GM21825 (cell line): ENCODE data around the gene MPRIP.

Experiments
- ATAC-seq: cut with Tn5 transposase; IDR thresholded peaks from one replicate; pipeline ENCODE4 v1.9.1; 2021; ENCODE audit warnings: mild to moderate bottlenecking, moderate library complexity; ENCODE audit not compliant: unreplicated experiment

Gene MPRIP

DNA sequence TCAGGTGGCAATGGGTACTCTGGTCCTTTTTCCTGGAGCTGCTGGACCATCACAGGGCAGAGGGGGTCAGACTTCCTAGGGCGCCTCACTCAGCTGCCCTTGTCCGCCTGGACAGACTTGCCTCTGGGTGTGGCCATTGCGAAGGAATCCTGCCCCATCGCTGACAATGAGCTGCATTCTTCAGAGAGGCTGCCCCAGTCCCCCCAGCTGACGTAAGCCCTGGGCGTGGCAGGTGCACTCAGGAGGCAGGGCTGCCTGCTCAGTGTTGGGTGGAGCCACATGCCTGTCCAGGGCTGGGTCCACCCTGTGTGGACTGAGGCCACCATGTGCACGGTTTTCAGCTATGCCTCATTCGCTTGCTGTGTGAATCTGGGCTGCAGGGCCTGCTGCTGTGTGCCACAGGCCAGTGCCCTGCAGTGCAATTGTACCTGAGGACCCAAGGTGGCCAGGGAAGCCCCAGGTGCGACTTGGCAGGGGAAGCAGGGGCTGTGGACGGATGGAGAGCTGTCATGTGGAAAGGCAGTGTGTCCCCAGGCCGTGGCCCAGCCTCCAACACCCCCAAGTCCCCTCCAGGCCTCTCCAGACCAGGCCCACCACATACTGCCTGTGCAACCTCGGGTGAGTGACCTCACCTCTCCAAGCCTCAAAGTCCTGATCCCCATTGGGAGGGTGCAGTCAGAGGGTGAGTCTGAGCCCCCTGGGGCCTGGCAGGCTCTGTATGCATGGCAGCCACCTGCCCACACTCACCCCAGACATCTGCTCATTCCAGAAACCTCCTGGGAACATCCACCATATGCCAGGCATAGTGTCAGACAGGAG is 14.0 kb upstream of the MPRIP start:
- ATAC-seq: no peak

DNA sequence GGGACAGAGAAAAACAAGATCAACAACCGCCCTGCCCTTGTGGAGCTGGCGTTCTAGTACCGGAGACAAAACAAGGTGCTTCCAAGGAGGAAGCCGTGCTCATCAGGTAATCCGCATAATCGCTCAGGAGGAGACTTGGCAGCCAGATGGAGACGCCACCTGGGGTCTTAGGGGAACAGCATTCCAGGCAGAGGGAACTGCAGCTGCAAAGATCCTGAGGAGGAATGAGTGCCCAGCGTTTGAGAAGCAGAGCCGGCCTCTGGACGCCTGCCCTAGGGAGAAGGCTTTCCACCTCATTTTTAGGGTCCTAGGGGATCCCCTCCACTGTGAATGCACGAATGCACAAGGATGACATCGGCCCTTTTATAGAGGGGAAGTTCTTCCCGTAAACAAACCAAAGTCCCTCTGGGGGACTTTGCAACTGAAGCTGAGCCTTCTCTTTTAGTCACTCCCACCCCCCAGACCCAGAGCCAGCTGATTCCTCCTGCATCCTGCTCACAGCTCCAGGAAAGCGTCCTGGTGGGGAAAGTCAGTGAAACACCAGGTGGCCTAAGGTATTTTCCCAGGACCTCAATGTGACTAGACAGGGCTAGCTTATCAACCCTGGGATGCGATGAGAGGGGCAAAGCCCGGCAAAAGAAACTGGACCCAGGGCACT is 13.2 kb upstream of the MPRIP start:
- ATAC-seq: no peak

DNA sequence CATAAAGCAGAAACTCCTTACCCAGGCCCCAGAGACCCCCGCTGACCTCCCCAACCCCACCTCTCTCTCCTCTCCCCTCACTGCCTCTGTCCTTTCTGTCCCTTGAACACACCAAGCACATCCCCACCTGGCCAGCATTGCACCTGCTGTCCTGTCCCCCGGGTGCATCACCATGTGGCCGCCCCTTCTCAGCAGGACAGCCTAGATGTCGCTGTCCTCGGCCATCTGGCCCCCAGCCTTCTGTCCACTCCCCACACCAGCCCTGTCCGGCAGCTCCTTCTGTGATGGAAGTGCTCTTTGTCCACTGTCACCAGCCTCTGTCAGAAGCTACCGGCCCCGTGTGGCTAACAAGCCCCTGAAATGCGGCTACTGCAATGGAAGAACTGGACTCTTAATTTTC is 12.3 kb upstream of the MPRIP start:
- no peak for ATAC-seq

DNA sequence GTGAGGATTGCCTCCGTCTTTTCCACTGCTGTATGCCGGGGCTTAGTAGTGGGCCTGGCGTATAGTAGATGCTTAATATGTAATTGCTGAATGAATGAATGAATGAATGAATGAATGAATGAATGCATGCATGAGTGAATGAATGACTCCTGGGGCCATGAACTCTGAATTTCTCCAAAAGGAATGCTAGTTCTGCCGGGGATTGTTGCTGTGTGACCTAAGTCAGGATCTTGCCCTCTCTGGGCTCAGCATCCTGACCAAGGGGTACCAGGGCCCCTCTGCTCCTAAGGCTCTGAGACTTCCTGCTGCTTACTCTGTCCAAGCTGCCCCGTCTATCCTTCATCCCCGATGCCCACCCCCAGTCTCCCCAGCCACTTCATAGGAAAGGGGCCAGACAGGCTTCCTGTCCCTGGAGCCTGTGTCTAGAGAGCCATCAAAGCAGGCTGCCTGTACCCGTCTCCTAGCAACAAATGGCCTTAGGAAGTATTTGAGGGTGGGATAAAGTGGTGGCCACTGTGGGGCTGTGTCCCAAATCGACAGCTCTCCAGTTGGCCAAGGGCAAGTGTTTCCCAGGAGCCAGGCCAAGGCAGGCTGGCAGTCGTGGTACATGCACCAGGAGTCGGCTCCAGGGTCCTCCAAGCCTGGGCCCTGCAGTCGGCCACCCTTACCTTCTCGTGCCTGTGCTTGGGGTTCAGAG is 11.6 kb upstream of the MPRIP start:
- ATAC-seq: no peak

DNA sequence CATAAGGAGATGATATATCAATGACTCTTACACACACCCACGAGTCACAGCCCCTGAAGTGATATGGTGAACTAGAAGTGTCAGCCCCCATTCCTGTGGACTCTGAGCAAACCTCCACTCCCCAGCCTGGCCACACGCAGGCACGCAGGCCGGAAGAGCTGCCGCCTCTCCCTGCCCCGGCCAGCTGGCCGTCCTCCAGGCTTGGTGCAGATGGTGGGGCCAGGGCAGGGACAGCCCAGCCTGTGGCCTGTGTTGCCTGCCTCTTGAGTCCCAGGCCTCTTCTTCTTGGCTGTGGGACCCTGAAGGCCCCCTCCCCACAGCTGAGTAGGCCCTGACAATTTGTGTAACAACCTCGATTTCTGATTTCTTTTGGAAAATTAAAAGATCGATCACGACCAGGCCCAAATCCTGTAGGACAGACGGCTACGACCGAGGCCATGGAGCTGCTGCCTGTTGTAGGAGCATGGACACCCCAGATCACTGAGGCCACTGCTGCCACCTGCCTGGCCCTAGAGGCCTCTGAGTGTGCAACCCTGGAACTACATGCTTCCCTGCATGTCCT is 10.0 kb upstream of the MPRIP start:
- no peak for ATAC-seq

DNA sequence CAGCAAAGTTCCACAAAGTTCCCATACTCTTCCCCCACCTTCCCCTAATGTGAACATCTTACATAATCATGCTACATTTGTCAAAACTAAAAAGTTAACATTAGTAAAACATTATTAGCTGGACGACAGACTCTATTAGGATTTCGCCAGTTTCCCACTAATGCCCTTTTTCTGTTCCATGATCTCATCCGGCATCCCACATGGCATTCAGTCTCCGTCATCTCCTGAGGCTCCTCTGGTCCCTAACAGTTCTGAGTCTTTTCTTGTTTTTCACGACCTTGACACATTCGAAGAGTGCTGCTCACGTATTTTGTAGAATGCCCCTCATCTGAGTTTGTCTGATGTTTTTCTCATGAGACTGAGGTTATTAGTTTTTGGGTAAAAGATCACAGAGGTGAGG is 8.8 kb upstream of the MPRIP start:
- no peak for ATAC-seq

DNA sequence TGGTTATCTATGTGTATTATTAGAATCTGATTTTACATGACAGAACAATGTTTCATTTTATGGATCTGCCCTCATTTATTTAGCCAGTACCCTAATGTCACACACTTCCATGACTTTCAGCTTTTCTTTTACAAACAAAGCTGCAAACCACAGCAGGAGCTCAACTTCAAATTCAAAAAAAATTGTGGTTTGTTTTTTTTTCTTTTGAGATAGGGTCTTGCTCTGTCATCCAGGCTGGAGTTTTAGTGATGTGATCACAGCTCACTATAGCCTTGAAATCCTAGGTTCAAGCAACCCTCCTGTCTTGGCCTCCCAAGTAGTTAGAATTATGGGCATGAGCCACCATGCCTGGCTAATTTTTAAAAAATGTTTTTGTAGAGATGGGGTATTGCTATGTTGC is 8.2 kb upstream of the MPRIP start:
- ATAC-seq: no peak

DNA sequence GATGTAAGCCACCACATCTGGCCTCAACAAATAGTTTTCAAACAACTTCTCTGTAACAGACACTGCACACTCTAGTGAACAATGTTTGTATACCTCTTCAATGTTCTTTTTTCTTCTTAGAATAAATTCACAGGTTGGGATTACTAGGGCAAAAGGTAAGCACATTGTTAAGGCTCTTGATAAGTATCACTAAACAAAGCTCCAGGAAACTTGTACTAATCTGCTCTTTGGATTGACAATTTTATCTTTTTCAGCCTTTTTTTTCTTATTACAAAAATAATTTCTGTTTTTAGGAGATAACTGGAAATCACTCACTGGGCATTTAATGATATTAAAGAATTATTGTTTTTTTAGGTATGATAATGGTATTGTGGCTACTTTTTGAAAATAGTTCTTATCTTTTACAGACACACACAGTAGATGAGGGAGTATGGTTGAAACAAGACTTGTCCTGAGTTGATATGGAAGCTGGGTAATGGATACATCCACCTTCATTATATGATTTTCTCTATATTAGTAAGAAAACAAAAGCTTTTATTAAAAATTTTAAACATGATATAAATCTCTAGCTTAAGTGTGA is 7.7 kb upstream of the MPRIP start:
- ATAC-seq: no peak

DNA sequence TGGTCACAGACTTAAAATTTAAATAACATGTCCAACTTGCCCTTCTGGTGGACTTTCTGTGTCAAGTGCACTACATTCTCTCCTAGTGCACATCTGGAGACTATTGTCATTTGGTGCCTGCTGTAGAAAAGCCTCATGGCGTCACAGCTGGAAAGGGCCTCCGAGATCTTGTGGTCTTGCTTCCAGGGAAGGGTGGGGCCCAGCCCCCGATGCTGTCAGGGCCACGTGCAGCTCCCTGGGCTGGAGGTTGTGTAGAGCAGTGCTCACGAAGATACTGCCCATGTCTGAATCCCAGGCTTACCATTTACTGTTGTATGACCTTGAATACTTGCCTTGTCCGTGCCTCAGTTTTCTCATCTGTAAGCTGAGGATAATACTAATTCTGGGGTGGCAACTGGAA is 6.8 kb upstream of the MPRIP start:
- no peak for ATAC-seq

DNA sequence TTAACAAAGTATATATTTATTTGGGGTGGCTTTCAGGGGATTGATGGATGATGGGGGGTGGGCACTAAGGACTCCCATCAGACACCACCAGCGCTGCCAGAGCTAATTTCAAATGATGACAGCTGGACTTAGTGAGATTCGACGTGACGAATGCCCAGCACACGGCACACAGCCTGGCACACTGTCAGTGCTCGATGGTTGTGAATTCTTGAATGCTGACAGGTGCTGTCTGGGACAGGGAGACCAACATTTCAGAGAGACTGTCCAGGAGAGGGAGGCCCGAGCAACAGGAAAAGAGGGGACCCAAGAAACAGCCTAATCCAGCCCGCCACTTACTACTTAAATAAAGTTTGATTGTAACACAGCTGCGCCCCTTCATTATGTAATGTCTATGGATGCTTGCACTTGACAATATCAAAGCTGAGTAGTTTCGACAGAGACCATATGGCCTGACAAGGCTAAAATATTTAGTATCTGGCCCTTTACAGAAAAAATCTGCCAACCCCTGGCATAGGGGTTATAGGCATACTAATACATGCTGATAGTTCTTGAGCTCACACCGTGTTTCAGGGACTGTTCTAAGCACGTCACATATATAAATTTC is 6.2 kb upstream of the MPRIP start:
- ATAC-seq: no peak

DNA sequence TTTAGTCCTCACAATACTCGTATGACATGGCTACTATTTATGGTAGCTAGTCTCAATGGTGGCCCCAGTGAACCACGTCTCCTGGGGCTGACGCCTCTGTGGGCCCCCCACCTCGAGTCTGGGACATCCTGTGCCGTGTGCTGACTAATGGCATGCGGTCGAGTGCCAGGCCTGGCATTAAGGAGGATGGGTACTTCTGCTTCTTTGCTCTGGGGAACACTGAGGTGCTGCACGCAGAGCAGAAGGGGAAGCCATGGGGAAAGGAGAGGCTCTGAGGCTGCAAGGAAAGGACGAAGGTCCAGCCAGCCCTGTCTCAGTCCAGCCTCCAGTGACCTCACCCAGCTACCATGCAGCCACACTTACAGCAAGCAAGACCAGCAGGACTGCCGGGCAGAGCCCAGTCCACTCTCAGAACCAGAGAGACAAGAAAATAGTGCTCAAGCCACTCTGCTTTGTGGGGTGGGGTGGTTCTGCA is 5.7 kb upstream of the MPRIP start:
- no peak for ATAC-seq

DNA sequence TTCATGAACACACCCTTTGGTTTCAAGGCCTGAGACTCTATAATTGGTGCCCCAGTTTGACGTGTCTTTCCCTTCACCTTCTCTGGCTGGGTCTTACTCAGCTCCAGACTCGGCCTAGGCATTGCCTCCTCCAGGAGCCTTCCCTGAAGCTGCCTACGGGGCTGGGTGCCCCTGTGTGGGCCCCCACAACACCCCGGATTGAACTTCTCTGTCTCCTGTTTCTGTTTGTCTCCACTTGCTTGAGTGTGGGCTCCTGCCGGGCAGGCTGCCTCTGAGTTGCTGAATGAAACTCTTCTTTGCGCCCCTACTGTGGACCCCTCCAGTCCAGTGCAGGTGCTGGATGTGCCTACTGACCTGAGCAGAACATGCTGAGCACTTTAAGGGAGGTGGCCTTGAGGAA is 2.3 kb upstream of the MPRIP start:
- ATAC-seq: no peak

DNA sequence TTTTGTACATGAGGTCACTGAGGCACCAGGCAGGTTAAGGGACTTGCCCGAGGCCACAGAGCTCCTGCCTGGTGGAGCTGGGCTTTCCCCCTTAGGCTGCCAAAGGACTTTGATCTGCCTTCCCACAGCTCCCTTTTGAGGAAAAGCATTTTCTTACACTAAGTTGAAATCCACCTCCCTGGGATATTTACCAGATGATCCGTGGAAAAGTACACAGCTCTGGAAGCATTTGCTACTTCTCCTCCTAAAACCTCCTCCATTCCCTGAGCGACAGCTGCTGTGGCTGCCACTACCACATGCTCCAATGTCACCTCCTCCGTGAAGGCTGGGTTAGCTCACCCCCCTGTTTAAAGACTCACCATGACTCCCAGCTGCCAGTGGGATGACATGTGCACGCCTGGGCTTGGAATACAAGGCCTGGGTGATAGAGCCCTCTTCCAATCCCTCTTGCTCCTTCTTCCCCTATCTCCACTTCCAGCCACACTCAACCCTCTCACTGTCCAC is 1.2 kb upstream of the MPRIP start:
- ATAC-seq: no peak

DNA sequence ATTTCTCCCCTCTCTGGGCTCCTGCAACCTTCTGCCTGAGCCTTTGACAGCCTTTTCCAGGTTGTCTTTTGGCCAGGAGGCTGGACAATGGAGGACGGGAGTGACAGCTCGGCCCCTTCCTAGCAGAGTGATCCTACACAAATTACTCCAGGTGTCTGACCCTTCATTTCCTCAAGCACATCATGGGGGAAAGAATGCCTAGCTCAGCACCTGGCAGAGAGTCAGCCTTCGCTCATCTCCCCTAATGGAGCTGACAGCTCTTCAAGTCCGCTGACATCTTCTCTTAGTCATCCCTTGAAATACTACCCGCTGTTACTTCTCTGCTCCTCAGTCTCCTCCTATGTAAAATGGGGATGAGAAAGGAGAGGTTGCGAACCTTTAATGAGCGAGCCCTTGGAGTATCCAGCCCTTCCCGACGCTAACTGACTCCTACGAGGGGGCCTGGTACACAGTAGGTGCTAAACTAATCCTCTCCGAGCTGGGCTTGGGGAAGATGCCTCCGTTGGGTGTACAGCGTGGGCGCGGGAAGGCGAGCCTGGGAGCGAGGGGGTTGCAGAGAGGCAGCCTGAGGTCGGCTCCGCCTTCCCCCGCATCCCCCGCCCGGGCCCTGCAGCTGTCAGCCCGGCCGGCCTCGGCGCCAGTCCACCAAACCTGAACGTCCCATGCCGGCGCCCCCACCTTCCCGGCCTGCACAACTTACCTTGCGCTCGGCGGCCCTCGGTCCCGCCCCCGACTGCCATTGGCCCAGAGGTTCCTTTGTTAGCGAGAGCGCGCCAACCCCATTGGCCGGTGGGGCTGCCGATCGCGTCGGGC is 480 bp upstream of the MPRIP start:
- ATAC-seq: peak; percentile 90

DNA sequence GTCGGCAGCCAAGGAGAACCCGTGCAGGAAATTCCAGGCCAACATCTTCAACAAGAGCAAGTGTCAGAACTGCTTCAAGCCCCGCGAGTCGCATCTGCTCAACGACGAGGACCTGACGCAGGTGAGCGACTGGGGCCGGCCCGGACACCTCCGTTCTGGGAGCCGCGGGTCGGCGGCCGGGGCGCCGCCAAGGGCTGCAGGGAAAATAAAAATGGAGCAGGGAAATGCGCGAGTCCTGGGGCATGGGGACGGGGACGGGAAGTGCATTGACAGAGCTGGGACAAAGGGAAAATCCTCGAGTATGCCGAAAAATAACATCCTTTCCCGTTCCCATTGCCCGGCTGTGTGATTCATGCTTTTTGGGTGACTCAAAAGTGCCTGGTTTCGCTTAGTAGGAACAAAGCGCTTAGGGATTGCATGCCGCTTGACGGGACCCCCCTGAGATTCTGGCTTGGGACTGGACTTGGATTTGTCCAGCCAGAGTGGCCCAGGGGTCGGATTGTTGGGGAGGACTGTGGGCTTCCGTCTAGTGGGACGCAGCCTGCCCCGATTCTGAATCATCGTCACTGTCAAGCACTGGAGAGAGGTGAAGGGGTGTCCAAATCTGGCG is 699 bp downstream of the MPRIP start:
- no peak for ATAC-seq

DNA sequence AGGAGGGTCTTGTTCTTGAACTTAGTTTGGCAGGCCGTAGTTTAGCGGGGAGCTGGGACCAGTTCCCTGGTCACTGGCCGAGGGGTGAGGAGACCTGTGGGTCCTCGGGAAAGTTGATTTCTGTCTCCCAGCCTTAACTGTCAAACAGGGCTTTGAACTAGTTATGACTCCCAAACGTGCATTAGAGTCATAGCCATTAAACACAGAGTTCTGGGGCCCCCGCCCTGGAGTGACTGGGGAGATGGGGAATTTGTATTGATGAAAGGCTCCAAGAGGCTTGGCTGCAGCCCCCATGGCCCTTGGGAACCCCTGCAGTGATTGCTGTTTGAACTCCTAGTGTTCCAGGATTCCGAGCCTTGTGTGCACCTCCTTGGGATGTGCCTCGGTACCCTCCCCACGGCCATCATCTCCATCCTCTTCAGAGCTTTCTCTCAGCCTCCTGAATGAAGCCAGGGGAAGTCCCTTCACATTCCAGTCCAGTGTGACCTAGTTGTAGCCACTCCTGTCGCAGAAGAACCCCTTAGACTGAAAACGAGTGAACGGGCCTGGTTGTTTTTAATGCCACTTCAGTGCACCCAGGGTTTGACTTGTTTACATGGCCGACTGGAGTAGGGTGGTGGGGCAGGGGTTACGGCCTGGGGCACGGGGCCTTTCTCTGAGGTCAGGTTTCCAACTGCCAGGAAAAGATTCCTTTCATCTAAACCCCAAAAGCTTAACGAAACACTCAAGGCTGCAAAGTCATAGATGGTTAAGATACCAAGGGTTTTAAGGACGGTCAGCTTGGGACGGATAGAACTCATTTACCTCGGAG is 1.4 kb downstream of the MPRIP start:
- ATAC-seq: no peak

DNA sequence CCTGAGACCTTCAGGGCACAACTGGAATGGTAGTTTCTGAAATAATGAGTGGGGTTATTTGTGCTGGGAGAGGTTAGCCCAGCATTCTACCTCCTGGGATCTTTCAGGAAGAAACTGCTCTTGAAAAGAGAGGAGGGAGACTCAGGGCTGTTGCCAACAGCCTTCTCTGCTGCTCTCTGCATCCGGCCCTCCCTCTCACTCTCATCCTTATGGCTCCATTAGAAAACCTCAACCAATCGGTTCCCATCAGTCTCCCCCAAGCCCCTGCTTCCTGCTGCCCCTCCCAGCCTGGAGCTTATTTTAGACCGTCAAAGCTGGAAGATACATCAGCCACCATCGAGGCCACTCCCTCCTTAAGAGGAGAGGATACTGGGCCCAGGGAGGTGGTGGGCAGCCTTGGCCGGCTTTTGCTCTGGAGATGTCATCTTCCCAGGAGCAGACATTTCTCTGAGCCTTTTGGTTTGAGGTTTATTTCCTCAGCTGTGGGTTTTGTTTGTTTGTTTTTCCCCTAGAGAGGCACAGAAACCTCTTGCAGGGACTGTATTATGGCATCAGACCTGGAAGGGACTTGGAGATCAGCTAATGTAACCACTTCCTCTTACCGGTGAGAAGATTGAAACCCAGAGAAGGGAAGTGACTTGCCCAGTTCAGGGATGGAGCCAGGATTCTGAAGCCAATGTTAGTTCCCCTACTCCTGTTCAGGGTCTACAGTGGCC is 2.7 kb downstream of the MPRIP start:
- ATAC-seq: no peak

DNA sequence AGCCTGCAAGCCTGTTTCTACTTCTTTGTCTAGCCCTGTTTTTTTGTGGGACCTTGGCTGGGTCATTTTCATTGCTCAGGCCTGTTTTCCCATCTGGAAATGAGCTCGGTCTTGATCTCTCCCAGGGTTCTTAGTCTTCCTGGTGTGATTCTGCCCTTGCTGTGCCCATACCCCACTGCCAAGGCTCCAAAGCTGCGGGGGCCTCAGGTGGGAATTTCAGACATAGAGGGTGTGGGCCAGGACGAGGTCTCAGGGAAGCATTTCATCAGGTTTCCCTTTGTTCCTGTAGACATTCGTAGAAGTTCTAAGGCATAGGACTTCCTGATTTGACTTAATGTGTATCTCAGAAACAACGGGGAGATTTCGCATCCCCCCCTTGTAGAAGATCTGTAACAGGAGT is 5.8 kb downstream of the MPRIP start:
- ATAC-seq: no peak
